ENCODE results near the gene CORO2B.

Gene CORO2B

GRCh38 chr15:68612503-68612902 lies 33.7 kb downstream of the CORO2B start:
- DNase-seq = no peak

GRCh38 chr15:68612979-68613740 lies 34.4 kb downstream of the CORO2B start:
- DNase-seq = no peak

DNA sequence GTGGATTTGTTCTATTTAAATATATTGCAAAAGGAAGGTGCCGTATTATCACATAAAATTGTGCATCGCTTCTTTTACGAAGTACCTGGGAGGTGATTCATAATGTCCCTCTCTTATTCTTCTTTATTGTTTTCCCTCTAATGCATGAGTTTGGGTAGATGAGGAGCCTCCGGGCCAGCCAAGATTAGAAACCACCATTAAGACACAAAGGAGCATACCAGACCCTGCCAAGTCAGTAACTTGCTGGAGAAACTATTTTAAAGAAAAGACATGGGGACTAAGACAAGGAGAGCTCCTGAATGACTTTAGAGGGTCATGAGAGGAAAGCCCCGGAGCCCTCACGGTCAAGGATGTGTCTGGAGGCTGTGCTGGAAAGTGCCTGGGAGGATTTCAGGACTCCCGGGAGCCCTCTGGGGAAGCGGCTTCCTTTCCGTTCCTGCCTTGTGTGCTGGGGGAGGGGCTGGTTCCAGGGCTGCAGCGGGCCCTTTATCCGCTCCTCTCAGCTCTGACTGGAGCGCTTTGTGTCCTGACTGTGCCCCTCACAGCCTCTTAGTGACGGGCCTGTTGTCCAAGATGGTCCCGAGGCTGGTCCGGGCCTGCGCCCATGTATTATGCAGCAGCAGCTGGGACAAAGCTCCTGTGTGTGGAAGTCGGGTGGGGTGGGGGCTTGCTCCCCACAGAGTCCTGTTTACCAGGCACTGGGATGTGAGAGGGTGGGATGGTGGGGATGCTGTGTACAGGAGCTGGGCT lies 35.7 kb downstream of the CORO2B start:
- no peak for DNase-seq

DNA sequence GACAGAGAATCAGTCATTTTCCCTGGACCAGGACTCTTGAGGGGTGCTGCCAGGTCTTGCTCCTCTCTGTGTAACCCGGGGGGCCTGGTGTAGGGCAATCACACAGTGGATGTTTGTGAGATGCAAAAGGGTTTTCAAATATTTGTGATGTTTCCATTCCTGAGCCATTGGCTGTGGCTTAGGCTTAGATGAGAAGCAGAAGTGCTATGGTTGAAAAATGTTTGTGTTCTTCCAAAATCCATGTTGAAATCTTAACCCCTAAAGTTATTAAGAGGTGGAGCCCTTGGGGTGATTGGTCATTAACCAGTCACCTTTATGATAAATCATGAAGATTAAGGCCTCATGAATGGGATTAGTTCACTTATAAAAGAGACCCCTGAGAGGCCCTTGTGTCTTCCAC lies 36.5 kb downstream of the CORO2B start:
- no peak for DNase-seq

GRCh38 chr15:68615811-68616210 lies 37.0 kb downstream of the CORO2B start:
- DNase-seq = no peak

DNA sequence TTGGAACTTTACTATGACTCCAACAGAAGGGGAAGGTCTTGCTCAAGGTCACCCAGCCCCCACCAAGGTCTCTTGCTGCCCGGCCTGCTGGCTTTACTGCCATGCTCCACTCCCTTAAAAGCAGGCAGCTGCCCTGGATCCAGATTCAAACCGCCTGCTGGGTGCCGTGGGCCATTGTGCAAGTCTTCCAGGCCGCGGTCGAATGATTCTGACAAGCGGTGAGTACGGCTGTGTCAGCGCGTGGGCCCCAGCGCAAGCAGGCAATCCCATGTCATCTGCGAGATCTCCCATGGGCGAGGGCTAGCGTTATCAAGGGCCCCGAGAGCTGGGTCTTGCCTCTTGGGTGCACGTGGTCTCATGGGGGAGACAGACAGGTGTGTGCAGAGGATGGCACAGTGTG lies 37.6 kb downstream of the CORO2B start:
- no peak for DNase-seq

DNA sequence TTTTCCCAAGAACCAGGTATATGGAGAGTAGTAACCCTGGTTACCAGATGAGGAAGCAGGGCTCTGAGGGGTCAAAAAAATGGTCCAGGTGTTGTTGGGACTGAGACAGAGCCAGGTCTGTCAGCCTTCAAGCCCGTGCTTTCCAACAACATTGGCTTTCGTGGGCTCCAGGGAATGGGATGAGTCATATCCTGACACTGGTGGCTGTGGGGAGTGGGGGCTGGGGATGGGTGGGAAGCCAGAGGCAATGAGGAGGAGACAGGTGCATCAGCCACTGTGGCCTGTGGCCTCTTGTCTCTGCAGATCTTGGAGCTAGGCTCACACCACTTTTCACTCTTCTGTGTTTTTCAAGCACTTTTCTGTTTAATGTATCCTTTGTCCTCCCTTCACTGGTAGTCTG lies 38.2 kb downstream of the CORO2B start:
- DNase-seq = no peak

DNA sequence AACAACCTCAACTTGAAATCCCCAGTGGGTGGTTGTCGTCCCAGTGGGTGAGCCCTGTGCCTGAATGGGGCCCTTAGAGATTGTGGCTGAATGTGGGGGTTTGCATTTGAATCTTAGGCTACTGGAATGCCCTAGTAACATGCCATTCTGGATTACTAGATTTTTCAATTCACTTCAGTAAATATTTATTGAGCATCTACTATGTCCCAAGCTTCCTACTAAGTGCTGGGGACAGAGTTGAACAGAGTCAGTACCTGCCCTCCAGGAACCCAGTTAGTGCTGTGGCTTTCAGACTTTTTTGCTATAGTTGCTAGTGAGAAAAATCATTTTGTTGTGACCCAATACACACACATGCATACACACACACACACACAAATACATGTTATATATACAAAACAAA lies 39.0 kb downstream of the CORO2B start:
- DNase-seq = no peak

GRCh38 chr15:68618394-68618793 lies 39.6 kb downstream of the CORO2B start:
- DNase-seq = no peak

DNA sequence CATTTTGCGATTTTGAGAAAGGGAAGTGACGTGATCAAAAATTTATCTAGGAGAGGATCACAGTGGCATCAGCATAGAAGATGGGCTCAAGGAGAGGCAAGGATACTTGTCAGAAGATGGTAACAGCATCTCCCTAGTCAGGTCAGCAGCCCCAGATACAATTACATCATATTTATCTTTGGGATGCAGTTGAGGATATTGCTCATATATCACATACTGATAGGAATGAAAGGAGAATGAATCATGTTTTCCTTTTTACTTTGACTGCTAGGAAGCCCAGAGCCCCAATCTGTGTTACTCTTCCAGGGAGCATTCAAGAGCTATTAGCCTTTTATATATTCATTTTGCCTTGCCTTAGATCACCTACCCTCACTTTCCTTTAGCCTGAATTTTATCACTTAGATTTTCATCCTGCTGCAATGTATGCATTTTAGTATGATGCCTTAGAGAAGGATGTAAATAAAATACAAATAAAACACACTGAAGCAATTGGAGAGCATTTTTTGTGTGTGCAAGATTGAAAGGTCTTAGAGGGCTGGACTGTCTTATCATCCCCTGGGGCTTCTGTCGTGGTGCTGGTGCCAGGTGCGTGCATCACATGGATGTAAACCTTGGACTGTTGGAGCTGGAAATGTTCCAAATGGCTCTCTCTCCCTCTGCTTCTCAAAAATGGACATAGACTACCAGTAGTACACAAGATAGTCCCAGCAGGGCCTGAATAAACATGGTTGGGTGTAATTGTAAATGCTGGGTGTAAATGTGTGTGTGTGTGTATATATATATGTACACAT lies 40.3 kb downstream of the CORO2B start:
- DNase-seq = no peak

GRCh38 chr15:68620721-68621527 lies 42.1 kb downstream of the CORO2B start:
- DNase-seq = peak; percentile 76

DNA sequence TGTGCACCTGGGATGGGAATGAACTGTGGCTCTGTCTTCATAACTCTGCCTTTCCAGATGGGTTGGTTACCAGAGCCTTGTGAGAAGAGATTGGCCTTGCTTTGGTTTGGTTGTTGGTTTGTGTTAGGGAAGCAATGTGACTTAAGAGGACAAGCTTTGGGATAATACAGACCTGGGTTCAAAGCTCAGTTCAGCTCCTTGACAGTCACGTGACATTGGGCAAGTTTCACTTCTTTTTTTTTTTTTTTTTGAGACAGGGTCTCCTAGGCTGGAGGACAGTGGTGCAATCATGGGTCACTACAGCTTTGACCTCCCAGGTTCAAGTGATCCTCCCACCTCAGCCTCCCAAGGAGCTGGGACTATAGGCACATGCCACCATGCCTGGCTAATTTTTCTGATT lies 42.7 kb downstream of the CORO2B start:
- no peak for DNase-seq

- DNase-seq = no peak
These were observed 44.6 kb downstream of the CORO2B start for GRCh38 chr15:68623301-68623892.

- no peak for DNase-seq
These were observed 47.1 kb downstream of the CORO2B start for GRCh38 chr15:68625853-68626252.

GRCh38 chr15:68626283-68626682 lies 47.5 kb downstream of the CORO2B start:
- DNase-seq = no peak

DNA sequence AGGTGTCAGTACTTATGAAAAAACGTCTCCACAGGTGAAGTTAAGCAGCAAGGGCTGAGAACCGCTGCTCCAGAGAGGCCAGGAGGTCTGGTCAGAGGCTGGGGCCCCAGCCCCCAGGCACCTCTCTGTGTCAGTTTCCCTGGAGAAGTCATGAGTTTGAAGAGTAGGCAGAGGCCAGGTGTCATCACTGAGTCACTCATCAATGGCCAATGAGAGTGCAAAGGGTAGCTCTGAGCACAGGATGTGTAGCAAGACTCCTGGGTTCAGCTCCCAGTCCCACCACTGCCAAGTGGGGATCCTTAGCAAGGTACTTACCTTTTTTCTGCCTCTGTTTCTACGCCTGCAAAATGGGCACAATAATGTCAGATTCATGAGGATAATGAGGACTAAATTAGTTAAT lies 47.9 kb downstream of the CORO2B start:
- no peak for DNase-seq

GRCh38 chr15:68627476-68627875 lies 48.7 kb downstream of the CORO2B start:
- no peak for DNase-seq

- no peak for DNase-seq
These were observed 49.2 kb downstream of the CORO2B start for GRCh38 chr15:68627995-68628394.

DNA sequence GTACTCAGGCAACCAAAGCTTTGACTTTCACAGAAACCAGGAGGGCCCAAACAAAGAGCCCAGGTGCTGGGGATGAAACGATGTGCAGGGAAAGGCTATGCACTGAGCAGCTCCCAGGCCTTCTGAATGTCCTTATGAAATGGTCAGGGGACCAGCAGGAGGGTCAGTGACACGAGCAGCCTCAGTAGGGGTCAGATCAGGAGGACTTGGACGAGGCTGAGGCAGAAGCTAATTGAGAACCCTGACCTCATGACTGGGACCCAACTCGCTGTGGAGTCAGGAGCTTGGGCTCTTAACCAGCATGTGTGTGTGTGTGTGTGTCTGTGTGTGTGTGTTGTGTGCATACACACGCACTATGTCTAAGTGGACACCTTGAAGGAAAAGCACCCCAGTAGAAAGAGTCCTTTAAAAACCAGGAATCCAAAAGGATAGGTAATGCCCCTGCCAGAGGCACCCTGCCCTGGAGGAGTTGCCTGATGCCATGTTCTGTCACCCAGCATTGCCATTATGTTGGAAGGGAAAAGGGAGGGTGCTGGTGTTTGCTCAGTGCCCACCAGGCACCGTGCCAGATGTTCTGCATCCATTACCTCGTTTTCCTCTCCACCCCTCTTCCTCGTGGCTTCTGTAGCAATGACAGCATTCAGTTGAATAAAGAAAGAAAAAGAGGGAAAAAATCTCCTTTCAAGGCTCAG lies 50.9 kb downstream of the CORO2B start:
- peak; percentile 37 for DNase-seq

DNA sequence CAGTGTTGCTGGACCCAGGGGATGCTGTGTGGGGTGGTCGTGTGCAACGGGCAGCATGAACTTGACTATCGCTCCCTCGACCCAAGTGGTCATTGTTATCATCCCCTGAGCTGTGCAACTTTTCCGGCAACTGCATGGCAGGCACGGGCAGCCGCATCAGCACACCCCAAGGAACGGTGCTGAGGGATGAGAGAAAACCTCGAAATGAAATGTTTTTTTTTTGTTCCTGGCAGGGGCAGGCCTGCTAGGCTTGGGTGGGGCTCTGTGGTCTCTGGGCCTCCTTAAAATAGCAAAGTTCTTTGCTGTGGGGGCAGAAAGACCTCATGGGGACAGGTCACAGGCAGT lies 51.4 kb downstream of the CORO2B start:
- no peak for DNase-seq

DNA sequence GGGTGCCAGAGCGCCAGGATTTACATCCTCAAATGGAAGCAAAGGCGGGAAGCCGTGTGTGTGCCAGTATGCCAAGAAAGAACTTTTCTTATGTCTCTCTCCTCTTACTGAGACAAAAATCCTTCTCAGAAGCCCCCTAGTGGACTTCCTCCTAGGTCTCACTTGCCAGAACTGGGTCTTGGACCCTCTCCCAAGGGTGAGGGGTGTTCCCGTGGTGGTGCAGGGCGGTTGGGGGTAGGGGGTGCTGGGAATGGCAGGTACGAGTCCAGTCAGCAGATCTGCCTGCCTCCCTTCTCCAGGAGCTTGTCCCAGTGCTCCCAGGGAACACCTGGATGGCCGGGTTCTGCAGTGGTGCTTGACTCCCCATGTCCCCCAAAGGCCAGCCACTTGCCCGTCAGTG lies 52.0 kb downstream of the CORO2B start:
- DNase-seq = no peak

DNA sequence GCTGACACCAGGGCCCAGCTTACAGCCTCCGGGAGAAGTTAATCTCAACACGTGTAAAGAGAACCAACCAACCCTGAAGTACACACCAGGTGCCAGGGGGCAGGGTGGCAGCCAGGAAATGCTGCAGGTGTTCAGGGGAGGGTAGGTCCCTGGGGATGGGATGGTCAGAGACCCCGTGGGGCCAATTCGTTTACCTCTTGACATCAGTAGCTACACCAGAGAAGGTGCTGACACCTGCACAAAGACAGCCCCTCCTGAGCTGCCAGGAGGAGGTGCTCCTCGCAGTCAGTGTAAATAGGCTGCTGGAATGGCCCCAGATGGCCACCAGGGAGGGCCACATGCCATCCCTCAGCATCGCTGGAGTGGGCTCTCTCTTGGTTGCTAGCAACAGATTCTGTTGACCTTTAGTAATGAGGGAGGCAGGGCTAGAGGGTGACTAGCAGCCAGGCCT lies 52.8 kb downstream of the CORO2B start:
- no peak for DNase-seq

Data from NCI-H2107 (cell line).